GM20000 (cell line): ENCODE results near the gene SYCP3.

Experiments
- DNase-seq: peaks from one replicate; pipeline ENCODE4 v3.0.0; 2012; ENCODE audit warnings: low spot score
- TF ChIP-seq, protein P1 (sequence below): IDR thresholded peaks from 2 replicates; pipeline ENCODE4 v1.5.1; 2012; ENCODE audit warnings: mild to moderate bottlenecking, control low read depth; ENCODE audit errors: extremely low read depth, missing control alignments

Gene SYCP3

GRCh38 chr12:101714877-101715444 is 24.3 kb downstream of the SYCP3 start:
- no peak for DNase-seq
- TF ChIP-seq, protein P1, sequence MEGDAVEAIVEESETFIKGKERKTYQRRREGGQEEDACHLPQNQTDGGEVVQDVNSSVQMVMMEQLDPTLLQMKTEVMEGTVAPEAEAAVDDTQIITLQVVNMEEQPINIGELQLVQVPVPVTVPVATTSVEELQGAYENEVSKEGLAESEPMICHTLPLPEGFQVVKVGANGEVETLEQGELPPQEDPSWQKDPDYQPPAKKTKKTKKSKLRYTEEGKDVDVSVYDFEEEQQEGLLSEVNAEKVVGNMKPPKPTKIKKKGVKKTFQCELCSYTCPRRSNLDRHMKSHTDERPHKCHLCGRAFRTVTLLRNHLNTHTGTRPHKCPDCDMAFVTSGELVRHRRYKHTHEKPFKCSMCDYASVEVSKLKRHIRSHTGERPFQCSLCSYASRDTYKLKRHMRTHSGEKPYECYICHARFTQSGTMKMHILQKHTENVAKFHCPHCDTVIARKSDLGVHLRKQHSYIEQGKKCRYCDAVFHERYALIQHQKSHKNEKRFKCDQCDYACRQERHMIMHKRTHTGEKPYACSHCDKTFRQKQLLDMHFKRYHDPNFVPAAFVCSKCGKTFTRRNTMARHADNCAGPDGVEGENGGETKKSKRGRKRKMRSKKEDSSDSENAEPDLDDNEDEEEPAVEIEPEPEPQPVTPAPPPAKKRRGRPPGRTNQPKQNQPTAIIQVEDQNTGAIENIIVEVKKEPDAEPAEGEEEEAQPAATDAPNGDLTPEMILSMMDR = no peak

GRCh38 chr12:101713930-101714329 is 25.3 kb downstream of the SYCP3 start:
- TF ChIP-seq, protein P1 = no peak
- DNase-seq = no peak

GRCh38 chr12:101713059-101713682 is 26.1 kb downstream of the SYCP3 start:
- no peak for DNase-seq
- TF ChIP-seq, protein P1 = no peak

DNA sequence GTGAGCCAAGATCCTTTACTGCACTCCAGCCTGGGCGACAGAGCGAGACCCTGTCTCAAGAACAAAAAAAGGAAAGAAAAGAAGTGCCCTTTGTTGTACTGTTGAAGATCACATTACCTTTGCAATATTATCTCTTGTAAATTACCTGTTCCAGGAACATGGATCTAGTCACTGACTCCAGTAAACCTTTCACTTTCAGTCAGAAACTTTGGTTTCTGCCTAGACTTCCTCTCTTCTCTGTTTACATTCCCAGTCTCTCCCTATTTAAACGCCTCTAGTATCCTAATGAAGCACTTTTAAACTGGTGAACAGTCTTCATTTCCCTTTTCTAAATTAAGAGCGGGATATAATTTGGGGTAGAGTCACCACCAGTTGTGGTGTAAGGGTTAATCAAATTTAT is 29.0 kb downstream of the SYCP3 start:
- no peak for DNase-seq
- TF ChIP-seq, protein P1 = no peak

- TF ChIP-seq, protein P1 = no peak
- no peak for DNase-seq
Measured at GRCh38 chr12:101707131-101707782, 32.0 kb downstream of the SYCP3 start.

- TF ChIP-seq, protein P1 = no peak
Measured at GRCh38 chr12:101706403-101706802, 32.9 kb downstream of the SYCP3 start.

DNA sequence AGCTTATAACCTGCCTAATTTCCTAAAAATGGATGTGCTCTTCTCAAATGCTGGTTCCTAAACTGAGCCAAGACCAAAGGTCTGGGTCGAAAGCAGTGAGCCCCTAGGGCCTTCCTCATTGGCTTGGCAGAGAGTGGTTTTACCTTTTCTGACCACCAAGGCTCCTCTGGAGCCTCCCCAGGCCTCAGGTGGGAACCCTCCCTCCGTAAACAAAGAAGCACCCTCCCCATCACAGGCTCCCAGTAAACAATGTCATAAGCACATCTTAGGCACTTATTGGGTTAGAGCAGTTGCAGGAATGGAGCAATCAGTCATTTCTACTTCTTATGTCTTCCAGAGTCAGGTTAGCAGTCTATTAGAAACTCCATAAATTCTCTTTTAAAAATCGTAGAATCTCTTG is 35.8 kb downstream of the SYCP3 start:
- DNase-seq = no peak
- TF ChIP-seq, protein P1 = no peak

More at GRCh38 chr12:101706403-101706802, 32.9 kb downstream of the SYCP3 start:
- DNase-seq = no peak
